GM12864 (cell line): Measurements from ENCODE around the gene PLXNA2.

Source experiments
- DNase-seq: peaks from one replicate; pipeline ENCODE4 v3.0.0-alpha.2; 2011; ENCODE audit warnings: low read depth
- H3K4me3 ChIP-seq: 2 replicates; pipeline ENCODE4 v1.5.1; 2011; ENCODE audit warnings: mild to moderate bottlenecking, low read depth, low read length, control low read depth
- CTCF ChIP-seq: IDR thresholded peaks from 2 replicates; pipeline ENCODE4 v1.5.1; 2011; ENCODE audit warnings: low read depth, mild to moderate bottlenecking, moderate library complexity, low read length, control low read depth, inconsistent platforms; ENCODE audit errors: missing control alignments

PLXNA2 gene

GRCh38 chr1:208280681-208281450, 36.7 kb upstream of the PLXNA2 start:
- no peak for TF ChIP-seq CTCF
- no peak overlapping the region for H3K4me3 ChIP-seq
- DNase-seq = no peak

- H3K4me3 ChIP-seq = no peak overlapping the region
- no peak for DNase-seq
- TF ChIP-seq CTCF = no peak
Observed at GRCh38 chr1:208279826-208280588, 35.8 kb upstream of the PLXNA2 start.

GRCh38 chr1:208278638-208279037, 34.5 kb upstream of the PLXNA2 start:
- TF ChIP-seq CTCF = no peak
- no peak for DNase-seq
- H3K4me3 ChIP-seq = no peak overlapping the region

- no peak for DNase-seq
- no peak overlapping the region for H3K4me3 ChIP-seq
- no peak for TF ChIP-seq CTCF
Observed at GRCh38 chr1:208276757-208277435, 32.7 kb upstream of the PLXNA2 start.

GRCh38 chr1:208275083-208275482, 30.9 kb upstream of the PLXNA2 start:
- no peak for DNase-seq
- no peak overlapping the region for H3K4me3 ChIP-seq
- TF ChIP-seq CTCF = no peak

- DNase-seq = no peak
- H3K4me3 ChIP-seq = no peak overlapping the region
- TF ChIP-seq CTCF = no peak
Observed at GRCh38 chr1:208273386-208274017, 29.3 kb upstream of the PLXNA2 start.
